Activated CD4-positive, alpha-beta memory T cell treated with anti-CD3 and anti-CD28 coated beads for 36 hours (primary cell): ENCODE data around the gene IRF2BP2. TPM values are rescaled to one million over a fixed set of nuclear protein-coding genes. Genes with fewer than 3 reads are reported as not detected.

Experiments
- CTCF ChIA-PET: fragments of 350-600 bp; sonication (Branson Sonifier 250); formaldehyde crosslinking; loops from one replicate; lab custom pipeline; 2021; ENCODE audit warnings: antibody characterized with exemption, inconsistent platforms; lab: Charles Lee
- POLR2A ChIA-PET: fragments of 350-600 bp; sonication (Branson Sonifier 250); formaldehyde crosslinking; loops from one replicate; lab custom pipeline; 2021; ENCODE audit warnings: antibody characterized with exemption; lab: Charles Lee
- DNase-seq: peaks from one replicate; pipeline ENCODE4 v3.0.0-alpha.2; 2020
- H3K27ac Mint-ChIP-seq: one replicate; pipeline ENCODE4 v1.8.0; 2021; ENCODE audit warnings: mixed read lengths
- H3K27me3 Mint-ChIP-seq: one replicate; pipeline ENCODE4 v1.8.0; 2021; ENCODE audit warnings: mixed read lengths
- H3K36me3 Mint-ChIP-seq: one replicate; pipeline ENCODE4 v1.8.0; 2021; ENCODE audit warnings: mixed read lengths
- H3K4me1 Mint-ChIP-seq: one replicate; pipeline ENCODE4 v1.8.0; 2021; ENCODE audit warnings: low read depth, mixed read lengths
- H3K4me3 Mint-ChIP-seq: one replicate; pipeline ENCODE4 v1.8.0; 2021; ENCODE audit warnings: mild to moderate bottlenecking, mixed read lengths
- H3K9me3 Mint-ChIP-seq: one replicate; pipeline ENCODE4 v1.8.0; 2021; ENCODE audit warnings: mixed read lengths
- intact Hi-C: fragments of 100-400 bp; cut with micrococcal nuclease; formaldehyde crosslinking; loops from one replicate; pipeline ENCODE4 v1.15.1; 2023
- total RNA-seq, 2 experiments: library from RNA; stranded (reverse); gene quantifications; one replicate each; pipeline ENCODE4 v1.2.3, GENCODE V29; 2021

The IRF2BP2 gene
- total RNA-seq, 2 experiments from 2014 or later: 139 to 147 TPM

- Mint-ChIP-seq H3K9me3 (no peaks in the 10 kb centered on the region), H3K36me3 (no peaks in the 10 kb centered on the region), H3K4me3 (no peak overlapping the region), H3K27ac (no peak overlapping the region), H3K27me3 (no peaks in the 10 kb centered on the region), H3K4me1 (peaks cover 8% of the 10 kb centered on the region)
- intact Hi-C loops: loop anchor here (10.0 kb wide), 1 partner anchor 886 kb away; the partner anchor contains the start of gene B3GALNT2
- DNase-seq: no peak
- CTCF ChIA-PET: no interaction called here
- POLR2A ChIA-PET: no interaction called here
Observed at GRCh38 chr1:234618737-234619049, 8.7 kb upstream of the IRF2BP2 start.

- Mint-ChIP-seq H3K27me3 (no peaks in the 10 kb centered on the region), H3K36me3 (no peaks in the 10 kb centered on the region), H3K27ac (no peak overlapping the region), H3K4me1 (peaks cover 14% of the 10 kb centered on the region), H3K4me3 (no peak overlapping the region), H3K9me3 (no peaks in the 10 kb centered on the region)
- intact Hi-C loops: loop anchor here (10.0 kb wide), 1 partner anchor 887 kb away; the partner anchor contains the start of gene B3GALNT2
- DNase-seq: no peak
- ChIA-PET POLR2A (no interaction called here), CTCF (no interaction called here)
Observed at GRCh38 chr1:234617986-234618736, 8.2 kb upstream of the IRF2BP2 start.

DNA sequence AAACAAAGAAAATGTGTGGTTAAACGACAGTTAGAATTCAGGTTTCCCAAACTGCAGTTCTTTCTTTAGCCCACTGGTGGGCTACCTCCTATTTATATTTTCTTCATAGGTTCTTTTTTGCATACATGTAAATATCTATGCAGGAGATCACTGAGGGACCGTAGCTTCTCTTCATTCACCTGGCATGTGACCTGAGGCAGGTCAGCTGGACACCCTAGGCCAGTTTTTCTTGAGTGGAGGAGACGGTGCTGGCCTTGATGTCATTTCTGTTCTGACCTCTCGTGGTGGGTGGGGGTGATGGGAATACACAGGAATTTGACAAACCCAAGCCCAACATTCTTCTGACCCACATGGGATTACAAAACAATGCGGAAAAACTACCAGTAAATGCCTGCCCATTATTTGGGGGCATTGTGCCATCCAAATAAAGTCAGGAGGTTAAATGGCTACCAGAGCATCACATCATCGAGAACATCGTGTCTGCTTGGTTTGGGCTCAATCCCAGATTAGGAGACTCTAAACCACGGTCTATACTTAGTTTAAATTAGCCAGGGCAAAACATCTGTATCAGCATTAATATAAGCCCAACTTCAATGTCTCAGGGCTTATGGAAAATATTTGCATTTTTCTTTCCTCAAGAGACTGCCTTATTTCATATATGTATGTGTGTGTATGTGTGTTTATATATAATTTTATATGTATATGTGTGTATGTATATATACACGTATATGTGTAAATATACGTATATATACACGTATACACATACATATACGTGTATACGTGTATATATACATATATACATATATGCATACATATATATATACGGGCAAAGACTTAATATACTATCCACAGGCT lies 7.4 kb upstream of the IRF2BP2 start:
- H3K9me3 Mint-ChIP-seq: no peaks in the 10 kb centered on the region
- H3K4me3 Mint-ChIP-seq: no peak overlapping the region
- POLR2A ChIA-PET: interaction anchor here (0.7 kb wide), 1 partner anchor 84 kb away, joined by 3 read pairs; no protein-coding TSS in a partner anchor
- H3K4me1 Mint-ChIP-seq: peaks cover 22% of the 10 kb centered on the region
- CTCF ChIA-PET: no interaction called here
- intact Hi-C loops: loop anchor here (10.0 kb wide), 1 partner anchor 887 kb away; the partner anchor contains the start of gene B3GALNT2
- H3K36me3 Mint-ChIP-seq: no peaks in the 10 kb centered on the region
- no peak for DNase-seq
- no peaks in the 10 kb centered on the region for H3K27me3 Mint-ChIP-seq
- H3K27ac Mint-ChIP-seq: no peak overlapping the region

DNA sequence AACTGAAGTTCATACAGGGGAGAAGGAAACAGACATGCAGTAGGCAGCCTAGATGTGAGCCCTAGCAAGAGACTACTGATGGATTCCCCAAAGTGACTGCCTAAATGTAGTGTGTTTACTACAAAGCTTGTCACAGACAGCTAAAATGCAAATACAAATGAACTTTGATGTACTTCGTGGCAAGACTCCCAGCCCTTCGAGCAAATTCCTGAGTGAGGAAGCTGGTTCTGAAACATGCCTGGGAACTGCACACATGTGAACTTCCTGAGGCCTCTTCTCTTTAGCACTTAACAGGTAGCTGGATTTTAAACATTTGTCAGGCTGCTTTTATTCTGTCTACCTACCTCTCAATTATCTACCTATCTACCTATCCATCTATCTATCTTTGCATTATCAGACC lies 6.7 kb upstream of the IRF2BP2 start:
- intact Hi-C loops: loop anchor here (10.0 kb wide), 1 partner anchor 888 kb away; the partner anchor contains the start of gene B3GALNT2
- no peaks in the 10 kb centered on the region for H3K9me3 Mint-ChIP-seq
- no peak overlapping the region for H3K27ac Mint-ChIP-seq
- no peak overlapping the region for H3K4me3 Mint-ChIP-seq
- no peaks in the 10 kb centered on the region for H3K27me3 Mint-ChIP-seq
- no peak for DNase-seq
- no peaks in the 10 kb centered on the region for H3K36me3 Mint-ChIP-seq
- H3K4me1 Mint-ChIP-seq: peaks cover 29% of the 10 kb centered on the region
- POLR2A ChIA-PET: interaction anchor here (0.7 kb wide), 1 partner anchor 85 kb away, joined by 3 read pairs; no protein-coding TSS in a partner anchor
- CTCF ChIA-PET: interaction anchor here (1.2 kb wide), 1 partner anchor 467 kb away, joined by 4 read pairs; no protein-coding TSS in a partner anchor

DNA sequence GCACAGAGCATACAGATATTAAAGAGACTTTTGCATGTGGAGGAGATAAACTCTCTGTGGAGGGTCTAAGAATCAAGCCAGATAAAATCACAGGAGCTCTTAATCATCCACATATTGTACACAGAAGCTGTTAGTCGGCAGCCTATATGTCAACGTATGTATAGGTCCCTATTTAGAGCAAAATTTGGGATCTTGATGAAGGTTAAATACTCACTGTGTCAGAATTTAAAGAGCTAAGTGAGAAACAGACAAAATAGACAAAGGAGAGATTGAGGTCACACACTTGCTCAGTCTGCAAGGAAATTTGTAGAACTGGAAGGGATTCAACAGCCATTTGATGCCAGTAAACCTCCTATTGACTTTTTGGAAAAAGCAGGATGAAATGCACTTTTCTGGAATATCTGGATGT lies 4.1 kb upstream of the IRF2BP2 start:
- peaks cover 2% of the 10 kb centered on the region for H3K27me3 Mint-ChIP-seq
- CTCF ChIA-PET: interaction anchor here (0.6 to 3.7 kb wide), 3 partner anchors 11 to 470 kb away, joined by 3 to 23 read pairs (median 3); no protein-coding TSS in a partner anchor
- peak overlapping the region; percentile 11 for H3K27ac Mint-ChIP-seq
- intact Hi-C loops: loop anchor here (5.0 to 10.0 kb wide), 2 partner anchors 891 to 1253 kb away; partner anchors contain the start of genes B3GALNT2 and LYST
- H3K9me3 Mint-ChIP-seq: no peaks in the 10 kb centered on the region
- H3K4me3 Mint-ChIP-seq: no peak overlapping the region
- H3K4me1 Mint-ChIP-seq: peaks cover 36% of the 10 kb centered on the region
- no peak for DNase-seq
- H3K36me3 Mint-ChIP-seq: peaks cover 4% of the 10 kb centered on the region
- POLR2A ChIA-PET: interaction anchor here (1.1 to 7.0 kb wide), 4 partner anchors 110 to 470 kb away, joined by 4 to 124 read pairs (median 38); no protein-coding TSS in a partner anchor

GRCh38 chr1:234613128-234613875 lies 3.3 kb upstream of the IRF2BP2 start:
- POLR2A ChIA-PET: interaction anchor here (0.5 to 7.0 kb wide), 15 partner anchors 9 to 491 kb away, joined by 3 to 124 read pairs (median 4); no protein-coding TSS in a partner anchor
- Mint-ChIP-seq H3K4me3 (peak overlapping the region; percentile 81), H3K27me3 (peaks cover 2% of the 10 kb centered on the region)

GRCh38 chr1:234612352-234613127 lies 2.6 kb upstream of the IRF2BP2 start:
- H3K4me3 Mint-ChIP-seq: peak overlapping the region; percentile 81
- peaks cover 32% of the 10 kb centered on the region for H3K4me1 Mint-ChIP-seq
- peaks cover 5% of the 10 kb centered on the region for H3K27me3 Mint-ChIP-seq
- no peaks in the 10 kb centered on the region for H3K9me3 Mint-ChIP-seq
- POLR2A ChIA-PET: interaction anchor here (0.5 to 7.0 kb wide), 26 partner anchors 8 to 492 kb away, joined by 3 to 124 read pairs (median 6); partner anchors contain the start of gene COA6
- H3K27ac Mint-ChIP-seq: peak overlapping the region; percentile 100
- CTCF ChIA-PET: interaction anchor here (0.6 to 3.7 kb wide), 18 partner anchors 12 to 471 kb away, joined by 3 to 29 read pairs (median 4); no protein-coding TSS in a partner anchor
- peaks cover 13% of the 10 kb centered on the region for H3K36me3 Mint-ChIP-seq
- peak; percentile 88 for DNase-seq
- intact Hi-C loops: loop anchor here (1.0 to 10.0 kb wide), 9 partner anchors 16 to 1255 kb away; partner anchors contain the start of genes B3GALNT2 and LYST

More at GRCh38 chr1:234613128-234613875, 3.3 kb upstream of the IRF2BP2 start:
- CTCF ChIA-PET: interaction anchor here (0.6 to 3.7 kb wide), 9 partner anchors 44 to 470 kb away, joined by 3 to 29 read pairs (median 4); no protein-coding TSS in a partner anchor
- H3K9me3 Mint-ChIP-seq: no peaks in the 10 kb centered on the region
- peaks cover 6% of the 10 kb centered on the region for H3K36me3 Mint-ChIP-seq
- intact Hi-C loops: loop anchor here (2.0 to 10.0 kb wide), 3 partner anchors 15 to 1254 kb away; partner anchors contain the start of genes B3GALNT2 and LYST
- DNase-seq: no peak
- peak overlapping the region; percentile 100 for H3K27ac Mint-ChIP-seq
- peaks cover 36% of the 10 kb centered on the region for H3K4me1 Mint-ChIP-seq

DNA sequence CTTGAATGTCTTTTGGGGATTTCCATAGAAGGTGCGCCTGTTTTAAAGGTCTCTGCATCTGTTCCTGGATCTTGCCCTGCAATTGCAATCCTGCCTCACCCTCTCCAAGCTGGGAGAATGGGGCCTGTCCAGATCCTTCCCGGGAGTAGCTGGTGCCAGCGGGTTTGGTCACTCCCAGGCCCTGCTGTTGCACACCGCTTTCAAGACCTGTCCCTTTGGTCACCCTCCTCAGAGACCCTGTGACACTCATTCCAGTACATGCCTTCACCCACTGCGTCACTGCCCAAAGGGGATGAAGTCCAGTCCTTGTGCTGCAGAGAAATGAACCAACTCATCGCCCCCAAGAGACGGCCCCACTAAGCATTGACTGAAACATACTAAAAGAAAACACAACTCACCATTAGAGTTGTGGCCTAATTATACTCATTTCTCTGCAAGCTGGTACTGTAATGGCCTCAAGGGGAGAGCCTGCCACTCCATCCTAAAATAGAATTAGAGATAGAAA lies 1.9 kb upstream of the IRF2BP2 start:
- Mint-ChIP-seq H3K36me3 (peaks cover 20% of the 10 kb centered on the region), H3K9me3 (no peaks in the 10 kb centered on the region), H3K27me3 (peaks cover 5% of the 10 kb centered on the region), H3K27ac (peak overlapping the region; percentile 100), H3K4me1 (peaks cover 32% of the 10 kb centered on the region), H3K4me3 (peak overlapping the region; percentile 81)
- intact Hi-C loops: loop anchor here (1.0 to 10.0 kb wide), 17 partner anchors 11 to 1255 kb away; partner anchors contain the start of genes B3GALNT2 and LYST
- CTCF ChIA-PET: interaction anchor here (0.7 to 3.7 kb wide), 20 partner anchors 12 to 472 kb away, joined by 3 to 29 read pairs (median 4); no protein-coding TSS in a partner anchor
- POLR2A ChIA-PET: interaction anchor here (0.6 to 7.0 kb wide), 37 partner anchors 8 to 472 kb away, joined by 3 to 124 read pairs (median 5); partner anchors contain the start of gene COA6
- peak; percentile 49 for DNase-seq

DNA sequence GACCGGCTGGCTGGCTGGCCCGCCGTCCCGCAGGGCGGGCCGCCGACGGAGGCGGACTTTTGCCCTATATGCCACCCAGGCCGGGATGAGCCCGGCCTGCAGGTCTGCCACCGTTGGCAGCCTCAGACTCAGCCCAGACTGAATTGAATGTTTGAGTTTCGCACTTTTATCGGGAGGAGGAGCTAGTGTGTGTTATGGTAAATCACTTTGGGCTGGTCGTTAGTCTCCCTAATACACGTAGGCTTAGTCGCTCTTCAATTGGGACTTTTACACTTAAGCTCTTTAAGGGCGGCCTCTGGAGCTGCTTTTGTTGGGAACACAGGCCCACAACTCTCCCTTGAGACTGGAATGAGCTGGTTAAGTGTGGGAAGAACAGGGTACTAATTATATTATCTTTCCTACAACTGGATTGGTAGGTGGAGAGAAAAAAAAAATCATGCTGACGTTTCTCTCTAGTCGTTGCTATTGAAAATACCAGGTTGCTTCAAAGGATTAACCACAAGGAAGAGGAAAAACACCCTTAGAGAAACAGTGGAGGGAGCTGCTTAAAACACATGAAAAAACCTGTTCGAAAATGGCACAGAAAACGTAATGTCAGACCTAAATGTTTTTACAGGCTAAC lies 1.4 kb upstream of the IRF2BP2 start:
- ChIA-PET CTCF (interaction anchor here (0.7 to 3.7 kb wide), 15 partner anchors 11 to 472 kb away, joined by 3 to 29 read pairs (median 4); no protein-coding TSS in a partner anchor), POLR2A (interaction anchor here (0.6 to 7.0 kb wide), 37 partner anchors 7 to 472 kb away, joined by 3 to 124 read pairs (median 5); partner anchors contain the start of gene COA6)
- Mint-ChIP-seq H3K36me3 (peaks cover 25% of the 10 kb centered on the region), H3K9me3 (no peaks in the 10 kb centered on the region), H3K27ac (peak overlapping the region; percentile 100), H3K4me1 (peaks cover 32% of the 10 kb centered on the region), H3K4me3 (peak overlapping the region; percentile 81), H3K27me3 (peaks cover 5% of the 10 kb centered on the region)
- no peak for DNase-seq
- intact Hi-C loops: loop anchor here (1.0 to 10.0 kb wide), 10 partner anchors 10 to 1256 kb away; partner anchors contain the start of genes B3GALNT2 and LYST
